Esophagus muscularis mucosa (tissue), 3 donors: Measurements from ENCODE around the gene TAF1C.

Experiments
- POLR2A ChIP-seq: fragments of 450-650 bp; IDR thresholded peaks from one replicate; pipeline ENCODE4 v1.6.1; 2017; ENCODE audit warnings: antibody characterized with exemption, moderate library complexity, mild to moderate bottlenecking, low read depth
- POLR2AphosphoS5 ChIP-seq, 2 donors: sonication (generic); formaldehyde crosslinking; IDR thresholded peaks; one replicate each; pipeline ENCODE4 v1.6.1; 2017; ENCODE audit warnings: antibody characterized with exemption in 2 of 2
- TF ChIP-seq, protein P1 (sequence below), 3 experiments: fragments of 200-600 bp in 2 of 3; fragments of 450-650 bp in 1 of 3; sonication (generic) in 2 of 3; IDR thresholded peaks; one replicate each; pipeline ENCODE4 v1.5.1; 2017 to 2019; ENCODE audit warnings: antibody characterized with exemption in 3 of 3, mild to moderate bottlenecking in 2 of 3, moderate library complexity in 1 of 3

DNA sequence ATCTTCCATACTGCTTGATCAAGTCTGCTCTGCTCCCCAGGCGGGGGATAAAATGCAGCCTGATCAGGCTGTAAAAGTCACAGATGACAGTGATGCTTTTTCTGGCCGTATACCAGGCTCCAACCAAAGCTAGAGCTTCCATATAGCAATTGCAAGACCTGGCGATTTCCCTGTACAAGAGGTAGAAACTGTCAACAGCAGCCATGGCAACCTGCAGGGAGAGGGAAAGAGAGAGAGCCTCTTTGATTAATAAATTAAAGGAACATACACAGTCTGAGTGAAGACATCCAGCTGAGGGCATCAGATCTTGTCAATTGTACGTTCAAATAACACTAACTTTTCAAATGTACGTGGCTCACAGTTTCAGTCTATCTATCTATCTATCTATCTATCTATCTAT lies 55.7 kb downstream of the TAF1C start:
- TF ChIP-seq, protein P1, sequence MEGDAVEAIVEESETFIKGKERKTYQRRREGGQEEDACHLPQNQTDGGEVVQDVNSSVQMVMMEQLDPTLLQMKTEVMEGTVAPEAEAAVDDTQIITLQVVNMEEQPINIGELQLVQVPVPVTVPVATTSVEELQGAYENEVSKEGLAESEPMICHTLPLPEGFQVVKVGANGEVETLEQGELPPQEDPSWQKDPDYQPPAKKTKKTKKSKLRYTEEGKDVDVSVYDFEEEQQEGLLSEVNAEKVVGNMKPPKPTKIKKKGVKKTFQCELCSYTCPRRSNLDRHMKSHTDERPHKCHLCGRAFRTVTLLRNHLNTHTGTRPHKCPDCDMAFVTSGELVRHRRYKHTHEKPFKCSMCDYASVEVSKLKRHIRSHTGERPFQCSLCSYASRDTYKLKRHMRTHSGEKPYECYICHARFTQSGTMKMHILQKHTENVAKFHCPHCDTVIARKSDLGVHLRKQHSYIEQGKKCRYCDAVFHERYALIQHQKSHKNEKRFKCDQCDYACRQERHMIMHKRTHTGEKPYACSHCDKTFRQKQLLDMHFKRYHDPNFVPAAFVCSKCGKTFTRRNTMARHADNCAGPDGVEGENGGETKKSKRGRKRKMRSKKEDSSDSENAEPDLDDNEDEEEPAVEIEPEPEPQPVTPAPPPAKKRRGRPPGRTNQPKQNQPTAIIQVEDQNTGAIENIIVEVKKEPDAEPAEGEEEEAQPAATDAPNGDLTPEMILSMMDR (IDR thresholded peaks at IDR 0.05): no peak
- TF ChIP-seq POLR2A (no peak), POLR2AphosphoS5 (IDR thresholded peaks at IDR 0.05) (no peak)
